Measurements from ENCODE around the gene EPHA8.
A peak's percentile ranks its signal among the peaks of the same experiment; 100 is the strongest.

The EPHA8 gene

DNA sequence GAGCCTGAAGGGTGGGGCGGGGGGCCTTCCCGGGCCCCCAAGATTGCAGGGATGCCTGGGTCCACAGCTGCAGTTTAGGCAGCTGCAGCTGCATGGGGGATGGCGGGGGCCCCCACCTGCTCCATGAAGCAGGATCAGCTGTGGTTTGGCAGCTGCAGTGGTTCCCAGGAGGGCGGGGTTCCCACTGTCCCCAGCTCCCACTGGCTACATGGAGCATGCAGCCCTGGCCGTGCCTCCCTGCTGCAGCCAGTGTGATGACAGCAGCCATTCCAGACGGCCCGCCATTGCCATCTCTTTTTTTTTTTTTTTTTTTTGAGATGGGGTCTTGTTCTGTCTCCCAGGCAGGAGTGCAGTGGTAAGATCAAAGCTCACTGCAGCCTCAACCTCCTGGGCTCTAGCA lies 72.1 kb downstream of the EPHA8 start:
- in situ Hi-C loops (cut with HindIII; ENCODE audit: low sequenced_read_pairs): no loop called here
- no peak for DNase-seq (ENCODE audit: low read depth, low spot score)
- H3K4me3 ChIP-seq (ENCODE audit: low read depth, low read length): no peak overlapping the region
- TF ChIP-seq, protein P1, sequence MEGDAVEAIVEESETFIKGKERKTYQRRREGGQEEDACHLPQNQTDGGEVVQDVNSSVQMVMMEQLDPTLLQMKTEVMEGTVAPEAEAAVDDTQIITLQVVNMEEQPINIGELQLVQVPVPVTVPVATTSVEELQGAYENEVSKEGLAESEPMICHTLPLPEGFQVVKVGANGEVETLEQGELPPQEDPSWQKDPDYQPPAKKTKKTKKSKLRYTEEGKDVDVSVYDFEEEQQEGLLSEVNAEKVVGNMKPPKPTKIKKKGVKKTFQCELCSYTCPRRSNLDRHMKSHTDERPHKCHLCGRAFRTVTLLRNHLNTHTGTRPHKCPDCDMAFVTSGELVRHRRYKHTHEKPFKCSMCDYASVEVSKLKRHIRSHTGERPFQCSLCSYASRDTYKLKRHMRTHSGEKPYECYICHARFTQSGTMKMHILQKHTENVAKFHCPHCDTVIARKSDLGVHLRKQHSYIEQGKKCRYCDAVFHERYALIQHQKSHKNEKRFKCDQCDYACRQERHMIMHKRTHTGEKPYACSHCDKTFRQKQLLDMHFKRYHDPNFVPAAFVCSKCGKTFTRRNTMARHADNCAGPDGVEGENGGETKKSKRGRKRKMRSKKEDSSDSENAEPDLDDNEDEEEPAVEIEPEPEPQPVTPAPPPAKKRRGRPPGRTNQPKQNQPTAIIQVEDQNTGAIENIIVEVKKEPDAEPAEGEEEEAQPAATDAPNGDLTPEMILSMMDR (IDR thresholded peaks at IDR 0.05; ENCODE audit: low read depth, low read length): no peak

DNA sequence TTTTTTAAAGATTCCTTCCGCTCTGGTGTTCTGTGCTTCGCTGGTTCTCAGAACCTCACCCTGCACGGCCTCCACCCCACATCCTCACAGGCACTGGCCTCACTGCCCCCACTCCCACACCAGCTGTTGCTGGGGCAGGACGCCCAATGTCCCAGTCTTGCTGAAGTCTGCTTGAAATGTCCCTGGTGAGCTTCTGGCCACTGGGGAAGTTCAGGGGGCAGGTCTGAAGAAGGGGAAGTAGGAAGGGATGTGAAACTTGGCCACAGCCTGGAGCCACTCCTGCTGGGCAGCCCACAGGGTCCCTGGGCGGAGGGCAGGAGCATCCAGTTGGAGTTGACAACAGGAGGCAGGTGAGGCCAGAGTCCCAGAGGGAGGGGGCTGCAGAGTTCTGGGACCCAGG lies 73.1 kb downstream of the EPHA8 start, which contains the start of gene C1QA:
Gene C1QA, plus strand, starts transcription at position 276 of the 400 bp plus-strand sequence. CDS start 989 bp downstream, outside the sequence.
- no peak within 1 kb of the TSS for H3K4me3 ChIP-seq (ENCODE audit: low read depth, low read length)
- TF ChIP-seq, protein P1 (IDR thresholded peaks at IDR 0.05; ENCODE audit: low read depth, low read length): no peak
- in situ Hi-C loops (cut with HindIII; ENCODE audit: low sequenced_read_pairs): no loop called here
- DNase-seq (ENCODE audit: low read depth, low spot score): no peak

DNA sequence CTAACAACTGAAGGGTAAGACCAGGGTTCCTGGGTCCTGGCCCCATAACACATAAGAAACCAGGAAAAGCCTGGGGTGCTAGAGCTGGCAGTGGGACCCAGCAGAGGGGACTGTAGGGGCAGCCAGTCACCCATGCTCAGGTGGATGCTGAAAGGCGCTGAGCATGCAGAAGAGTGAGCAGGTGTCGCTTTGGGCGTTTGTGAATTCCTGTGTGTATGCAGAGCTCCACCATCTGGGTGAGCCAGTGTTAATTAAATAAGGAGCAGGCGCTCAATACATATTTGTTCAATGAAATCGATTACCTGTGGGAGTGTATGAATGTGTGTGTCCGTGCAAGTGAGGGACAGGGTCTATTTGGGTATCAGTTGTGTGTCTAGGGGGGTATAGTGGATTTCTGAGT lies 73.6 kb downstream of the EPHA8 start:
- H3K4me3 ChIP-seq (ENCODE audit: low read depth, low read length): no peak overlapping the region
- TF ChIP-seq, protein P1 (IDR thresholded peaks at IDR 0.05; ENCODE audit: low read depth, low read length): no peak
- in situ Hi-C loops (cut with HindIII; ENCODE audit: low sequenced_read_pairs): no loop called here
- DNase-seq (ENCODE audit: low read depth, low spot score): no peak

DNA sequence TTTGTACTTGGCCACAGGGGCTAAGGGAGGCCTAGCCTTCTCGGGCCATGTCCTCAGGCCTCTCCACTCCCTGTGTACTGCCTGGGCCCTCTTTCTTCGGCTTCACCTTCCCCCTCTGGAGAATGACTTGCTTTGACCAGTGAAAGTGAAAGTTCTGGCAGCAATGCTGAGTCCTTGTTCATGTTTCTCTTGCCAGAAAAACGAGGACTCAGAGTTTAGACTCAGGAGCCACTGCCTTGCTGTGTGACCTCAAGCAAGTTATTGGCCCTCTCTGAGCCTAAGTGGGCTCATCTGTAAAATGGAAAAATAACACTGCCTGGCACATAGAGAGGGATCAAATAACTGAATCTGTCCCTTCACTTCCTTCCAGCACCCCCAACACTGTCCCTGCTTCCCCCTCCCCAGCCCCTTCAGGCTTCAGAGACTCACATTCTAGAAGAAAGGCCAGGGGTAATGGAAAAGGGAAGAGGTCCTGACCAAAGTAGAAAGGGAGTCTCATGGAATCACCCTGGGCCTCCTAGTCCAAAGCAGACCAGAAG lies 74.7 kb downstream of the EPHA8 start:
- in situ Hi-C loops (cut with HindIII; ENCODE audit: low sequenced_read_pairs): no loop called here
- DNase-seq (ENCODE audit: low read depth, low spot score): no peak
- TF ChIP-seq, protein P1 (IDR thresholded peaks at IDR 0.05; ENCODE audit: low read depth, low read length): no peak
- no peak overlapping the region for H3K4me3 ChIP-seq (ENCODE audit: low read depth, low read length)

DNA sequence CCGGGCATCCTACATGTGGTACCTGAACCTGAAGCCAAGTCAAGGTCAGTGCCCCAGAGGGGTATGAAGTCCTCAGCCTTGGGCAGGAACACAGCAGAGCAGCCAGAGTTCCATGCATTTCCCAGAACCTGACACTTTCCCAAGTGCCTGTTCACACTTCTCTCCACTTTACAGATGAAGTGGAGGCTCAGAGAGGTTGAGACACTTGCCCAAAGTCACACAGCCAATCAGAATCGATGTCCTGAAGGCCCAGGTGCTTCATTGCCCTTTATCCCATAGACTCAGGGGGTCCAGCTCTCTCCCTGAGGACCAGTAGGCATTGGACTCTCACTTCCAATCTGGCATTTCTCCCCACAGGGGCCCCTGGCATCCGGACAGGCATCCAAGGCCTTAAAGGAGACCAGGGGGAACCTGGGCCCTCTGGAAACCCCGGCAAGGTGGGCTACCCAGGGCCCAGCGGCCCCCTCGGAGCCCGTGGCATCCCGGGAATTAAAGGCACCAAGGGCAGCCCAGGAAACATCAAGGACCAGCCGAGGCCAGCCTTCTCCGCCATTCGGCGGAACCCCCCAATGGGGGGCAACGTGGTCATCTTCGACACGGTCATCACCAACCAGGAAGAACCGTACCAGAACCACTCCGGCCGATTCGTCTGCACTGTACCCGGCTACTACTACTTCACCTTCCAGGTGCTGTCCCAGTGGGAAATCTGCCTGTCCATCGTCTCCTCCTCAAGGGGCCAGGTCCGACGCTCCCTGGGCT lies 75.4 kb downstream of the EPHA8 start:
- DNase-seq (ENCODE audit: low read depth, low spot score): no peak
- TF ChIP-seq, protein P1 (IDR thresholded peaks at IDR 0.05; ENCODE audit: low read depth, low read length): no peak
- in situ Hi-C loops (cut with HindIII; ENCODE audit: low sequenced_read_pairs): no loop called here

DNA sequence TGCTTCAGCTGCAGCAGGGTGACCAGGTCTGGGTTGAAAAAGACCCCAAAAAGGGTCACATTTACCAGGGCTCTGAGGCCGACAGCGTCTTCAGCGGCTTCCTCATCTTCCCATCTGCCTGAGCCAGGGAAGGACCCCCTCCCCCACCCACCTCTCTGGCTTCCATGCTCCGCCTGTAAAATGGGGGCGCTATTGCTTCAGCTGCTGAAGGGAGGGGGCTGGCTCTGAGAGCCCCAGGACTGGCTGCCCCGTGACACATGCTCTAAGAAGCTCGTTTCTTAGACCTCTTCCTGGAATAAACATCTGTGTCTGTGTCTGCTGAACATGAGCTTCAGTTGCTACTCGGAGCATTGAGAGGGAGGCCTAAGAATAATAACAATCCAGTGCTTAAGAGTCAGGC lies 76.0 kb downstream of the EPHA8 start:
- H3K4me3 ChIP-seq (ENCODE audit: low read depth, low read length): no peak overlapping the region
- TF ChIP-seq, protein P1 (IDR thresholded peaks at IDR 0.05; ENCODE audit: low read depth, low read length): no peak
- in situ Hi-C loops (cut with HindIII; ENCODE audit: low sequenced_read_pairs): no loop called here
- DNase-seq (ENCODE audit: low read depth, low spot score): peak; percentile 33

More for the DNA sequence above, 75.4 kb downstream of the EPHA8 start:
- no peak overlapping the region for H3K4me3 ChIP-seq (ENCODE audit: low read depth, low read length)

Measured in astrocyte of the spinal cord (primary cell).